Measurements from ENCODE around the gene CEP41.

Gene CEP41

DNA sequence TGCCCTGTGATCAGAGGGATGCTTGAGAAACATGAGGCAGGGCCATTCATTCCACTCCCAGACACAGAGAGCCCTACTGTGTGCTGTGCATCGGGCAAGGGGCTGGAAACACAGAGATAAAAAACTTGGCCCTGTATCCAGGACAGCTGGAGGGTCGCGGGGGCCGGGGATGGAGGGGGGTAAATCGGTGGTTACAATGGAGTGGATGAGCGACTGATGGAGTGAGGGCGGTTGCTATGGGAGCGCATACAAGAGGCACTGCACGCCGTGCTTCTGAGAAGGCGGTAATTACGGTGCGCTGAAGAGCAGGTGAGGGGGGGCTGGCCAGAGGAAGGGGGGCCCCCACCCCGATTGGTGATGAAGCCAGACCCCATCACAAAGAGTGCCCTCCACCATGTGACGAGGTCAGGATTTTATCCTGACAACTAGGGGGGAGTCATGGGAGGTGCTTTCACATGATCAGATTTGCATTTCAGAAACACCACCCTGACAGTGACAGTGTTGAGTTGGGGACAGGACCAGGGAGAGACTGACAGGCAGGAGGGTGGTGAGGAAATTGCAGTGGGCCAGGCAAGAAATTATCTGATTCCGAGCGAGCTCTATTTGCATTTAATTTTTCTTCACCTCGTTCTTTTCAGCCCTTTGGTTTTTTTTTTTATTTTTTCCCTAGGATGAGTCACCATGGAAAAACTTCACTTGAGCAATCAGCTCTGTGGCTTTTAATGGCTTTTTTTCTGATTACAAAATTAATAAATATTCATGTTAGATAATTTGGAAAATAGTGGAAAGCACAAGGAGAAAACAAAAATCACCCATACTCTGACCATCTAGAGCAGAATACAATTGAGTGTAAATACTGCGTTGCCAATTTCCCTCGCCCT is 88.4 kb downstream of the CEP41 start:
- FAIRE-seq: no peak
- no peak for DNase-seq (ENCODE audit: low spot score)

DNA sequence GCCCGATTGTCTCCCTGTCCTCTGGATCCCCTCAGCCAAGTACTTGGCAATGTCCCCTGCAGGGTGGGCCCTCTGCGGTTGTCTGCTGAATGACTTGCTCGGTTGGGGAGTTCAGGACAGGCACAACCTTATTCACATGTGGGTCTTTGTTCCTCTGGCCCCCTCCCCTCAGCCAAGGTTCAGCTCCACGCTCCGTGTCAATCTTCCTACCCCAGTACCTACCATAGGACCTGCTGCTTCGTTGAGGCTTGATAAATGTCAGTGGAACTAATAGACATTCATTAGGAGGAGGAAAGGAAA is 89.1 kb downstream of the CEP41 start:
- no peak for DNase-seq (ENCODE audit: low spot score)
- no peak for FAIRE-seq

DNA sequence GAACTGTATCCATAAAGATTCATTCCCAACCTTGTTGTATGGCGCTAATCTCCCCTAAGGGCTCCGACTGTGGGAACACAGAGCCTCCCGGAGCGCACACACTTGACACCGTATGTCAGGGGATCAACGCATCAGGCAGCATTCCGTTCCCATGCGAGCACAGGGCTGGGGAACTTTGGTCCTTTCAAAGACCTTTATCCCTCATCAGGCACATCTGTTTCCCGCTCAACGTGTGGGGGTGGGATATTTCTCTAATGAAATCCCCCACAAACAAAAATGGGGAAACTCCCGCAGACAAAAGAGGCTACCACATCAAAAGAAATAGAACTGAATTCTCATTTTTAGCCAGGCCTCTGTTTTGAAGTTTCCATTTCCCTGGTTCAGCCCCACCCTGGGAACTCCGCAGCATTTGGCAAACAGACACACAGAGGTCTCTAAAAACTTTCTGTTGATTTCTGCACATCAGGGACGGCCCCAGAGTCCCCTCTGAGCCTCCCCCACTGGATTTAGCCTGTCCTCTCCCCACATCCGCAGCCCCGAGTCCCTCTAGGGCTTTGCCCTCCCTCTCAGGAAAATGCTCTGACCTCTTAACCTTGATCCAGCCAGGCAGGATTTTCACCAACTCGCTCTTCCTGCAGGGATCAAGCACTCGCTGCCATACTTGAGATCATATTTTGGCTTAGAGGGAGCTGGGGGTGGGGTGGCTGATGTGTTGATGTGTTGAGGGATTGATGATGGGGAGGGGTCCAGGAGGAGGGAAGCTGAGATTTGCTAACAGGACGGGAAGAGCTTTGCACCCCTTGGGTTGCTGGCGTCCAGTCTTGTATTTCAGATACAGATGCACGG is 89.6 kb downstream of the CEP41 start:
- DNase-seq (ENCODE audit: low spot score) (no peak), FAIRE-seq (no peak)

DNA sequence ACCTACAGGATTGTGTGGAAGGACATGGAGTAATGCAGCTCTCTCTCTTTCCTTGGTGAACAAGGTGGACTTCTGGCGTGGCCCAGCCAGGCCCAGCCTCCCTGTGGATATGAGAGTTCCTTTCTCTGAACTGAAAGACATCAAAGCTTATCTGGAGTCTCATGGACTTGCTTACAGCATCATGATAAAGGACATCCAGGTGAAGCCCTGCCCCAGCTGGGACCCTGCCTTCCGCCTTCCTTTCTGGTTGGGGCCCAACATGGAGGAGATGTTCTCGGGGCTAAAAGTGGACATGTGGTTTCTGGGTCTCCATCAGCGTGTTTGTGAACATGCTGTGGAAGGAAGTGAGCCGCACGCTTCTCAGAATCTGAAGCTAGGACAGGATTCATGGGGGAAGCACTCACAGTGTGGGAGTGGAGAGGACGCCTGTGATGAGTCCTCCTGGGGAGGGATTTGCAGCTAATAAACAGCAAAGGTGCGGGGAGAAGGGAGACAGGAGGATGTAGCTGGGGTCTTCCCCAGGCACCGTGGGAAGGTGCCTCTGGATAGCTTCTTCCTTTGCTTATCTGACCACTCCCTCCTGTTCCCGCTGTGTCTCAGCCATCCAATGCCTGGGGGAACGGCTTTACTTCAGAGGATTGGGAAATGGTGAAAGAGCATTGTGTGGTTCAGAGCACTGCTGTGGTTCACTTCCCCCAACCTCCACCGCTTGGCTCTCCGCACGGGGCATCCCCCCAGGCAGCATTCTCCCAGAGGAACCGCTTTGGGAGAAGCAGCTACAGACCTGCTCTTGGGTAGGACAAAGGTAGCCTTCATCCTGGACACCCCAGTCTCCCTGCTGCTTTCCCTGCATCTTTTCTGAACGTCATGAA is 90.7 kb downstream of the CEP41 start:
- FAIRE-seq (no peak), DNase-seq (ENCODE audit: low spot score) (no peak)

DNA sequence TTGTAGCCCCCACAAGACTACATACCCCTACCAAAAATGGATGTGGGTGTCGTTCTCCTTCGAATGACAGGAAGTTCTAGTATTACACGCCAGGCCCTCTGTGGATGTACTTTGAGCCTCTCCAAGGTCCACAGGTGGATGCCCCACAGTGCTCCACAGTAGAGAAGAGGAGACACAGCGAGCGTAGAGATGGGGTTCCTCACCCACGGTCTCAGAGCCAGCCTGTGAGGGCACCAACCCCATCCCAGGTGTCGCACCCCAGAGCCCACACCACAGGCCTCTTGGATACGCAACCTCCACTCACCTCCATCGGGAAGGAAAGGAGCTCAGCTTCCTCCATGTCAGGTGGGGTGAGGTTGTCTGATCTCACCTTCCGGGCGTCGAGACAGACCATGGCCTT is 93.9 kb downstream of the CEP41 start:
- FAIRE-seq (no peak), DNase-seq (ENCODE audit: low spot score) (no peak)

DNA sequence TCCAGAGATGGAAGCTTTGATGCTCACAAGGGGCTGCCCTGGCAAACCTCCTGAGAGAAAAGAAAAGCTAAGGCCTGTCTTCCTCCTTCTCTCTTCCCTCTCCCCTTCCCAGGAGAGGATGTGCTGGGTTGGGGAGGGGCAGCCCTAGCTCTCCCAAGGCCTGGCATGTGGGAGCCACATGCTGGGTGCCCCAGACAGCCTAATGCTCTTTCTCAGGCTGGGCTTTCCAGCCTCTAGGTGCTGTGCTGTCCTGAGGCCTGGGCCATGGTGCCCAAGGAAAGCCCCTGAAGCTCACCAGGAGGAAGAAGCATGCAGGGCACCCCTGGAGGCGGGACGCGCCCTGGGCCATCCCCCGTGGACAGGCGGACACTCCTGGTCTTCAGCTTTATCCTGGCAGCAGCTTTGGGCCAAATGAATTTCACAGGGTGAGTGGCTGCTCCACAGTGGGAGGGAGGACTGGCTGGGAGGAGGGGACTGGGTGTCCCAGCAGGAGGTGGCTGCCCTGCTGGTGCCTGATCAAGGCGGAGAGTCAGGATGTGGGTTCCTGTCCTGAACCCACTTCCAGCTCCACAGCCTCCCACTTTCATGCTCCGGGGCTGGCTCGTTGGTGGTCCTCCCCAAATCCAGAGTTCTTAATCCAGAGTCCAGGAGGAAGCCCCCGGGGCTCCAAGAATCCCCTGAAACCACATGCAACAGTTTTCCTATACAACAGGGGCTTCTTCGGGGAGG is 94.5 kb downstream of the CEP41 start:
- DNase-seq (ENCODE audit: low spot score) (no peak), FAIRE-seq (no peak)

DNA sequence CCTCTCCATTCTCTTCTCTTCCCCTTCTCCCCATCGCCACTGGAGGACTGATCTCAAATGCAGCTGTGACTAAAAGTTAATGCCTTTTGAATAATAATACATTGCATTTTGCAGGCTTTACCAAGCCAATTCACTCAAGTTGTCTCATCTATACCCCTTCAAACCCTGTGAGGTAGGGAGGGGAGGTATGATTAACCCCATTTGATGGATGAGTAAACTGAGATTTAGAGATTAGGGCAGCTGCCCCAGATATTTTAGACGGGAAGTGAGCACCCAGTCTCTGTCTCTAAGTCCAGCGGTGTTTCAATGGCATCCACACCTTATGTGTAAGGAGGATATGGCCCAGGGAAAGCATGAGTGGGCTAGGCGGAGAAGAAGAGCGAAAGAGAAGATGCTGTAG is 95.1 kb downstream of the CEP41 start:
- FAIRE-seq (no peak), DNase-seq (ENCODE audit: low spot score) (no peak)

DNA sequence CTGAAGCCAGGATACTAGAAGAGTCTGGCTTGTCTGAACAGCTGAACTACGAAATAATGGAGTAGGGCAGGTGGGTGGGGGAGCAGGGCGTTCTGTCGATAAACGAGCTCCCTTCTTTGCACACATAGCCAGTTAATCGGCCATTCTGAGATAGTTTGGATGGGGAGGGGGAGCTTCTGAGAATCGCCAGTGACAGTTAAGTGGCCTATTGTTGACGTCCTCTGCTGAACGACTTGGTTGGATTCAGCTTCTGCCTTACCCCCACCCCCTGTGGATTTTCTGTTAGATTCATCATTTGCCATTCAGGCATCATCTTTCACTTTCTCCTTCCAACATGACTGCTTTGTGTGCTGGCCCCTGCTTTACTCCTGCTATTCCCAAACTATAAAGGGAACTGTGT is 95.7 kb downstream of the CEP41 start:
- no peak for FAIRE-seq
- DNase-seq (ENCODE audit: low spot score): no peak

DNA sequence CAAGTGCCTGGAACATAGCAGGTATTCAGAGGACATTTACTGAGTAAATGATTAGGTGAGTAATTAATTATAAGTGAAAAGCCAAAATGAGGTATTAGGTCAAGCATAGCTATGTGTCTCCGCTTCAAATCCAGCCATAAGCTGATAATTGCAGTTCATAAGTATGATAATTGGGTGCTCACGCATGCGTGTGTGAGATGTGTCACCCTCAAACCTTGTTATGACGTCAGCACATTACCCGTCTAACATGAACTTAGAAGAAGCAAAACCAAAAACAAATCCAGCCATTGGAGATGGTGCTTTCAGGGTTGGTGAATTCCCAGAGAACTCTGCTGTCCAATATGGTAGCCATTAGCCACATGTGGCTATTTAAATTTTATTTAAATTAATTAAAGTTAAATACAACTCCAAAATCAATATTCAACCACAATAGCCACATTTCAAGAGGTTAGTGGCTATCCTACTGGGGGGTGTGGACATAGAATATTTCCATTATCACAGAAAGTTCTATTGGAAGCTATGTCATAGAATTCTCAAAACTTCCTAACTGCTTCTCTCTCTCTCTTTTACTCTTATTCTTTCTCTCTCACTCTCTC is 96.4 kb downstream of the CEP41 start, which contains the start of gene CPA5:
CPA5 (plus strand) TSS at position 546 of the 596 bp plus-strand sequence. CDS start 1,670 bp downstream, outside the sequence.
- DNase-seq (ENCODE audit: low spot score) (no peak), FAIRE-seq (no peak)

Data from RCC 7860 (cell line).